Renal cortex interstitium (tissue), 11 donors: ENCODE data around the gene HDGF. TPM values are rescaled to one million over a fixed set of nuclear protein-coding genes. Genes with fewer than 3 reads are reported as not detected.

ENCODE experiments used
- DNase-seq, 11 donors: peaks; one replicate each; pipeline ENCODE4 v3.0.0-alpha.2; 2013; ENCODE audit warnings: low read depth in 9 of 11, low spot score in 4 of 11; ENCODE audit errors: extremely low read depth in 1 of 11
- polyA plus RNA-seq, 3 donors: library from polyadenylated mRNA; unstranded; fragments of 120-200 nt; gene quantifications; one replicate each; pipeline ENCODE4 v1.2.1, GENCODE V29; 2013; ENCODE audit not compliant: insufficient read length in 3 of 3

The HDGF gene
- polyA plus RNA-seq, 3 donors = 262 to 301 (median 270) TPM

- DNase-seq = no peak
These were observed 11.2 kb downstream of the HDGF start for GRCh38 chr1:156740237-156740740.

DNA sequence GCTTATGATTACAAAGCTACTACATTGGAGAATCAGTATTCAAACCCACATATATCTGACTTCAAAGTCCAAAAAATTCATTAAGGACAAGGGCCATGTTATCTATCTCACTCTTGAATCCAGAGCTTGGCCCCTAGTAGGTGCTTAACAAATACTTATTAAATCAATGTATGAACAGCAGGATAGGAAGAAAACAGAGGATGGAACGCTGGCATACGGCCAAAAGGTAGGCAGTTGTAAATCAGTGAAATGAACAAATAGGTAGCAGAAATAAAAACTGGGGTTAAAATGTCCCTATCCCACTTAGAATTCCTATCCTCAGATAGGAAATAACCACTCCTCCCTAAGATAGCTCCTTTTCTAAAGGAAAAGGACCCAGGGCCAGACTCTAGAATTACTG lies 12.6 kb downstream of the HDGF start:
- DNase-seq = no peak

DNA sequence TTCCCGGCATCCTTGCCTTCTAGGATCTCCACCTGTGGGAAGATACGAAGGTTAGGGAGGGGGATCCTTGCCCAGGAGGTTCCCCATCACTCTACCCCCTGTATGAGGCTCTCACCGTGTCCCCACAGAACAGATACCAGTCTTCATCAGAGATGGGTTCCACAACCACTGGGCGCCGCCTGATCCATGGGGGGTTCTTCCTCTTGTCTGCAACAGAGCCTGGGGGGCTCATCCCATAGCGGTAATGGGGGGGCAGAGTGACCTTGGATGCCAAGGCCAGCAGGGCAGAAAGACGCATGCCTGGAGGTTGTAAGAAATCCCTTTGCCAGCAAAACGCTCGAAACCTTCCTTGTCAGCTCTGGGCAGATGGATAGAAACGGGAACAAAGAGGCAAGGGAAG lies 13.1 kb downstream of the HDGF start:
- no peak for DNase-seq

DNA sequence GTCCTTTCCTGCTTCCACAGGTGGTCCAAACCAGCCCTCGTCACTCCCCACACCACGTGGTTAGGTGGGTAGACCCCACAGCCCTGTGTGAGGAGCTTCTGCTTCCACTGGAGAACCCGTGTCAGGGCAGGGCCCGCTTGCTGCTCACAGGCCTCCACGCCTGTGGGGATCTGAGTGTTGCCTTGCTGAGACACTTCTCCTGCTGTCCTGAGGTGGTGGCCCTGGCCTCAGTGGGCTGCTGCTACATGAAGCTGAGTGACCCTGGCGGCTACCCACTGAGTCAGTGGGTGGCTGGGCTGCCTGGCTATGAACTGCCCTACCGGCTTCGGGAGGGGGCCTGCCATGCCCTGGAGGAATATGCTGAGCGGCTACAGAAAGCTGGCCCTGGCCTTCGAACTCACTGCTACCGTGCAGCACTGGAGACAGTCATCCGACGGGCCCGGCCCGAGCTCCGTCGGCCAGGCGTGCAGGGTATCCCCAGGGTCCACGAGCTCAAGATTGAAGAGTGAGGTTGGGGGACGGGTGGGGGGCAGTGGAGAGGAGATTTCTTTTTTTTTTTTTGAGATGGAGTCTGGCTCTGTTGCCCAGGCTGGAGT lies 17.4 kb downstream of the HDGF start:
- DNase-seq = no peak

DNA sequence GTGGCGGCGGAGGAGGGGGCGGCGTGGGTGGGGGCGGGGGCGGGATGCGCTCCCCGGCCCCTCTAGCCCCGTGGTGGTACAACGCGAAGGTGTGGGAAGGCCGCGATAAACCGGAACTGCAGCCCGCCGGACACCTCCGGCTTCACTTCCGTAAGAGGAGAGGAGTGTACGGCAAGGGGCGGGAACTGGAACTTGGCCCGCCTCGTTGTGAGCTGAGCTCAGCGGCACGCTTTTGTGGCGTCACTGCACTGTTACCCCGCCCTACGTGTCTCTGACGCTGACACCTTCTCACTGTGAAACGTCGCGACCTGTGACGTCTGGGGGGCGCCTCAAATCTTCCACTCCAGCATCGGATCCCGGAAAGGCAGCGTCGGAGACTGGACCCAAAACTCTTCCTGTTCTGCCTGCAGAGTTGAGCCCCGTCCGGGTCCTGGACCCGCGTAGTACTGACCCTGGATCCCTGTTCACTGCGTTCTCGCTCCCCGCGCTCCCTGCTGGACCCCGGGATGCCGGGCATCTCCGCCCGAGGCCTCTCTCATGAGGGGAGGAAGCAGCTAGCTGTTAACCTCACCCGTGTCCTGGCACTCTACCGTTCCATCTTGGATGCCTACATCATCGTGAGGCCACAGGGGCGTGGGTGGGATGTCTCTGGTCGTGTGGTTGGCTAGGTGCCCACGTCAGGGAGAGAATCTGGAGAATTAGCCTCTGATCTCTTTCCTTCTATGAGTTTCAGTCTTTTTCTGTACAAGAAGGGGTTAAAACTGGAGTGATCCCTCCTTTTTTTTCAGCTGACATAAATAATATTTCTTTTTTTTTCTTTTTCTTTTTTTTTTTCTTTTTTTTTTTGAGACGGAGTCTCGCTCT lies 22.6 kb downstream of the HDGF start, which contains the start of gene ISG20L2:
Gene ISG20L2 (minus strand): TSS at position 168 of the 864 bp plus-strand sequence. CDS start 1,114 bp downstream, outside the sequence.
- DNase-seq = peak in 10 of 11 donors; percentile 90 to 98 (median 95)

DNA sequence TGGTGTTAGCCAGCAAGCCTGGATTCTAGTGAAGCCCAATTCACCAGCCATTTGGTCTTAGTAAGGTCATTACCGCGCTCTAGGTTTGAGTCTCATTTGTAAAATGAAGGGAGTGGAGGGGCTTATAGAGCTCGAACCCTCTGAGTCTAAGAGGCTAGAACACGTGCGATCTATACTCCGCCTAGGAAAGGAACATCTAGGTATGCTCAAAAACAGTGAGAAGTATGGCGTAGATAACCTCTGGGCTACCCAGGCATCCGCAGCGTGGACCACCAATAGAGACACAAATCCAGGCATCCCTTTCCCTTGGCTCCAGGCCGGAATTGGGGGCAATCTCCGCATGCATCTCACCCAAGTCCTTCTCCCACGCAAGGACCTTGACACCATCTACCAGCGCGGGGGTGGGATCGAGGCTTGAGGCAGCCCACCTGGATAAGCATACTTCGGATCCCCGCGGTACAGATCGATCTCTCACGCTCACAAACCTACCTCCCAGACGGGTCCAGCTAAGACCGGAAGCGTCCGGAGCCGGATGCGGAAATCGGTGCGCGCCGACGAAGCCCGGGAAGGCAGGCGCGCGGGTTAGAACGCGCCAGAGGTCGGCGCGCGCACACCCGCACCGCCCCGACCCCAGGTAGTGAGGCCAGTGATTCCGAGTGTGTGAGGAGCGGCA lies 23.4 kb downstream of the HDGF start, which contains the start of gene METTL25B:
Gene METTL25B (plus strand): TSS at position 544 of the 673 bp plus-strand sequence. CDS start 636 bp downstream, outside the sequence.
- DNase-seq = peak in 3 of 11 donors; percentile 60 to 76 (median 68)

DNA sequence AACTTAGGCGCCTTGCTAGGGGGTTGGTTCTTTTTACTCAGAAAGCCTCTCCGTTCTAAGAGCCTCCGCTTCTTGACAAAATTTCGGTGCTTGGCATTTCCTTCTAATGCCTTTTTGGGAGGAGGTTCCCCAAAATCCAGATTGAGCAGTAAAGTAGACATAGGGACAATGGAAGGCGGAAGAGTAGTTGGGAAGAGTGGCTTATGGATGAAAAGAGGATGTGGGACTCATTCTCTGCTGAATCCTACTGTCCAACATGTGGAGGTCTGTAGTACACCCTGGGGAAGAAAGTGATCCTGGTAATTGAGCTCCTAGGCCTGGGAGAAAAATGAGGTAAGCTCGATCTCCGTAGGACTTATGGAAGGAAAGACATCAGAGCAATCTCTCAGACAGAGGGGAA lies 24.0 kb downstream of the HDGF start:
- DNase-seq = no peak

- DNase-seq = no peak
These were observed 24.8 kb downstream of the HDGF start for GRCh38 chr1:156726549-156727226.

- DNase-seq = peak in 9 of 11 donors; percentile 81 to 90 (median 85)
These were observed 25.7 kb downstream of the HDGF start for GRCh38 chr1:156725683-156726280.

GRCh38 chr1:156721535-156721934 lies 29.9 kb downstream of the HDGF start:
- no peak for DNase-seq

DNA sequence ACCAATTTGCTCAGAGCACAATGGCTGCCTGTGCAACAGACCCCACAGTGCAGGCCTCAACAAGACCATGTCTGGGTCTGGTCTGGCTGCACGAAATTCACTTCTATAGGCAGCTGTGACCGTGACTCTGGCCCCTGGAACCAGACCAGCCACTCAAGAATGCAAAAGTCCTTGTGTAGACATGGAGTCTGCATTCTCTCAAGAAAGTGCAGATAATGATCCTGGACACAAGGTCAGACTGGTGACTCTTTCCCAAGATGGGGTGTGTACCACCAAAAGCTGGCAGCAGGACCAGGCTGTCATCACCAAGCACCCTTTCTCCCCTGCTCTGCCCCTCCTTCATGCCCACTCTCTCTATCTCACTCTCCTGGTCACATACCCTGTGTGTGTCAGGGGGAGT lies 30.3 kb downstream of the HDGF start:
- DNase-seq = no peak

DNA sequence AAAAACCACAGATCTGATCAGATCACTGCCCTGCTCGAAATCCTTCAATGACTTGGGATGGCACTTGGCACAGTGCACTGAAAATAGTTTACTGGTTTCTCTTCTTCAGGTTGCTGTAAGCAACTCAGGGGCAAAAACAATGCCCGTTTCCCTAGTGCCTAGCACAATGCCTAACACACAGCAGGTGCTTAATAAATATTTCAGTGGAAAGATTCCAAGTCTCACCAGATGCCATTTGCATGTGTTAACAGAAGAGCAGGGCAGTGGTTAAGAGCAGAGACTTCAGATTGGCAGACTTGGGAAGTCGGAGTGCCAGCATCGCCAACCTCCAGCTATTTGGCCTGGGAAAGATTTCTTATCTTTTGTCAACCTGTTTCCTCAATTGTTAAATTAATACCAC lies 34.1 kb downstream of the HDGF start:
- no peak for DNase-seq

DNA sequence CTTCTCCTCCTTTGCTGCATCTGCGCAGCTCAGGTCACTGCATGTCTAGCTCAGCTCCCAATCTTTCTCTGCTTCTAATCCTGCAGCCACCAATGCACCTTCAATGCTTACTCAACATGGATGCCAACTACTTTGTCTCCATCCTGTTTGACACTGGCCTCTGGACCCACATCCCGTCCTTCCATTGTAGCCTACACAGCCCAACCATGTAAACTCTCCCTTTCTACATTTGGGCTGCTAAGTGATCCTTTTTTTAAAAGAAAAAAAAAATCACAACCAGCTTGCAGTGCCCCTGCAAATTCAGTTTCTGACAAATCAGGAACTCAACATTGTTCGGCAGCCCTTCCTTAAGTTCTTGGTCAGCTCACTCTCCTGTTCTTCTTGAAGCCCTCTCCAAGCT lies 36.6 kb downstream of the HDGF start:
- no peak for DNase-seq

DNA sequence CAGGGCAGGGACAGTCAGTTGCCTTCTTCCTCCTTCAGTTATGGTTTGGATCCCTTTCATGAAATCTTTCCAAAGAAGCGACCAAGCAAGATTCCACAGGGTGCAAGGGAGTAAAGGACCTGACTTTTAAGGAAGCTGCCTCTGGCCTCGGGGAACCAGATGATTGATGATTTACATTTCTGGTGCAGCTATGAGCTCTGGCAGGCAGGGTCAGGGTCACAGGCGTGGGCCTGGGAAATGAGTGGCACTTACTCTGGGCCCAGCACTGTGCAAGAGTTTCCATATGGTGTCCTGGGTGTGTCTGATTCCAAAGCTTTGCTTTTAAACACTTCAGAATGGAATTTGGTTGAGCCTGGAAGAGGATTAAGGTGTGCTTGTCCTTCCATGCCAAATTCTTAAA lies 38.8 kb downstream of the HDGF start:
- DNase-seq = no peak

- DNase-seq = no peak
These were observed 40.3 kb downstream of the HDGF start for GRCh38 chr1:156711011-156711817.

GRCh38 chr1:156709757-156710489 lies 41.6 kb downstream of the HDGF start:
- no peak for DNase-seq

GRCh38 chr1:156709031-156709430 lies 42.4 kb downstream of the HDGF start:
- no peak for DNase-seq
